Nephron (organoid): ENCODE results near the gene IFT43.

ENCODE experiments used
- H3K27ac Mint-ChIP-seq, 3 experiments: 2 replicates each; pipeline ENCODE4 v1.8.0; 2020; ENCODE audit warnings: mixed read lengths in 3 of 3, mild to moderate bottlenecking in 2 of 3, moderate library complexity in 1 of 3
- H3K27me3 Mint-ChIP-seq: 2 replicates; pipeline ENCODE4 v1.8.0; 2021; ENCODE audit warnings: low read depth, mild to moderate bottlenecking, moderate library complexity, mixed read lengths
- H3K36me3 Mint-ChIP-seq: 2 replicates; pipeline ENCODE4 v1.8.0; 2020; ENCODE audit warnings: low read depth, mixed read lengths
- H3K4me1 Mint-ChIP-seq: 2 replicates; pipeline ENCODE4 v1.8.0; 2020; ENCODE audit warnings: mixed read lengths
- H3K4me3 Mint-ChIP-seq, 3 experiments: 2 replicates each; pipeline ENCODE4 v1.8.0; 2020; ENCODE audit warnings: mild to moderate bottlenecking in 3 of 3, mixed read lengths in 3 of 3, moderate library complexity in 2 of 3
- H3K9me3 Mint-ChIP-seq: 2 replicates; pipeline ENCODE4 v1.8.0; 2020; ENCODE audit warnings: mixed read lengths
- TF ChIP-seq, protein P1 (sequence below), 3 experiments: fragments of 200-600 bp; sonication (generic); IDR thresholded peaks; one replicate each; pipeline ENCODE4 v1.5.0; 2021; ENCODE audit warnings: antibody characterized with exemption in 3 of 3; ENCODE audit not compliant: unreplicated experiment in 3 of 3

Gene IFT43

GRCh38 chr14:75952489-75952888 lies 33.1 kb upstream of the IFT43 start:
- no peak overlapping the region for H3K4me3 Mint-ChIP-seq
- H3K27me3 Mint-ChIP-seq: no peaks in the 10 kb centered on the region
- no peaks in the 10 kb centered on the region for H3K4me1 Mint-ChIP-seq
- TF ChIP-seq, protein P1, sequence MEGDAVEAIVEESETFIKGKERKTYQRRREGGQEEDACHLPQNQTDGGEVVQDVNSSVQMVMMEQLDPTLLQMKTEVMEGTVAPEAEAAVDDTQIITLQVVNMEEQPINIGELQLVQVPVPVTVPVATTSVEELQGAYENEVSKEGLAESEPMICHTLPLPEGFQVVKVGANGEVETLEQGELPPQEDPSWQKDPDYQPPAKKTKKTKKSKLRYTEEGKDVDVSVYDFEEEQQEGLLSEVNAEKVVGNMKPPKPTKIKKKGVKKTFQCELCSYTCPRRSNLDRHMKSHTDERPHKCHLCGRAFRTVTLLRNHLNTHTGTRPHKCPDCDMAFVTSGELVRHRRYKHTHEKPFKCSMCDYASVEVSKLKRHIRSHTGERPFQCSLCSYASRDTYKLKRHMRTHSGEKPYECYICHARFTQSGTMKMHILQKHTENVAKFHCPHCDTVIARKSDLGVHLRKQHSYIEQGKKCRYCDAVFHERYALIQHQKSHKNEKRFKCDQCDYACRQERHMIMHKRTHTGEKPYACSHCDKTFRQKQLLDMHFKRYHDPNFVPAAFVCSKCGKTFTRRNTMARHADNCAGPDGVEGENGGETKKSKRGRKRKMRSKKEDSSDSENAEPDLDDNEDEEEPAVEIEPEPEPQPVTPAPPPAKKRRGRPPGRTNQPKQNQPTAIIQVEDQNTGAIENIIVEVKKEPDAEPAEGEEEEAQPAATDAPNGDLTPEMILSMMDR (IDR thresholded peaks at IDR 0.05; ENCODE audit: unreplicated experiment in 3 of 3): no peak
- no peak overlapping the region for H3K27ac Mint-ChIP-seq
- peaks cover 19% of the 10 kb centered on the region for H3K36me3 Mint-ChIP-seq
- no peaks in the 10 kb centered on the region for H3K9me3 Mint-ChIP-seq

DNA sequence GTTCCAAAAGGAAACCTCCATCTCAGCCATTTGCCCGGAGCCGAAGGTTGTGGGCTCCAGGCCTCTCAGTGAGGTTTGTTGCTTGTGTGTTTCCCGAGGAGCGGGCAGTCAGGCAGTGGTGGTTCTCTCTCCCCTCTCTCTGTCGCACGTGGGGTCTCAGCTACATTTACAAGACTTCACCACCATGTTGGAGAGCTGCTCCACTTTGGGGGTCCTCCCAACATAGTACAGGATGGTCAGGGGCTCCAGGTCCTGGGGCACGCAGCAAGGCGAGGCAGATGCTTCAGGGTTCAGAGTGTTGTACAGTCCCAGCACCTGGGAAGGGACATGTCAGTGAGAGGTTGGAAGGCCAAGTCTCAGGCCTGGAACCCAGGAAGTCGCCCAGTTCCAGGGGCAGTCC lies 26.5 kb upstream of the IFT43 start:
- TF ChIP-seq, protein P1 (IDR thresholded peaks at IDR 0.05; ENCODE audit: unreplicated experiment in 3 of 3): no peak
- peaks cover 55% of the 10 kb centered on the region for H3K36me3 Mint-ChIP-seq
- H3K9me3 Mint-ChIP-seq: no peaks in the 10 kb centered on the region
- no peak overlapping the region for H3K4me3 Mint-ChIP-seq
- no peaks in the 10 kb centered on the region for H3K27me3 Mint-ChIP-seq
- H3K27ac Mint-ChIP-seq: no peak overlapping the region
- no peaks in the 10 kb centered on the region for H3K4me1 Mint-ChIP-seq

GRCh38 chr14:75960231-75960630 lies 25.3 kb upstream of the IFT43 start:
- Mint-ChIP-seq H3K36me3 (peaks cover 55% of the 10 kb centered on the region), H3K27me3 (no peaks in the 10 kb centered on the region), H3K4me3 (no peak overlapping the region), H3K27ac (peak overlapping the region; percentile 8 to 41 (median 18)), H3K4me1 (no peaks in the 10 kb centered on the region), H3K9me3 (no peaks in the 10 kb centered on the region)
- TF ChIP-seq, protein P1 (IDR thresholded peaks at IDR 0.05; ENCODE audit: unreplicated experiment in 3 of 3): no peak

DNA sequence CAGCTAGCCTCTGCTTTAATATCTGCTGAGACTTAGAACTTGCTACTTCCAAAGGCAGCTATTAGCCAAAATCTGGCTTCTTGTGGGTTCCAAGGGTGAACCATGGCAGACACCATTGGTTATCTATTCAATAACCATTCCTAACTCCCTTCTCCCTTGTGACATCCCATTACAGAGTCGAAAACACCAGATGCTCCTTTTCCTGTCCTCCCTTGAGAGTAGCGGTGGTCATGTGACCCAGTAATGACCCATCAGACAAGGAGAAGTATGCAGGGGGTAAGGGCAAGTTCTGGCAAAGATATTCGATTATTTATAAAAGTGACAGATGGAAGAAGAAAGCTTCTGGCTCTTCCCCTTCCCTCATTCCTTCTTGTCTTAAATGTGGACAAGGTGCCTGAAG lies 23.9 kb upstream of the IFT43 start:
- H3K27ac Mint-ChIP-seq: no peak overlapping the region
- H3K27me3 Mint-ChIP-seq: no peaks in the 10 kb centered on the region
- H3K9me3 Mint-ChIP-seq: no peaks in the 10 kb centered on the region
- no peaks in the 10 kb centered on the region for H3K4me1 Mint-ChIP-seq
- H3K4me3 Mint-ChIP-seq: no peak overlapping the region
- TF ChIP-seq, protein P1 (IDR thresholded peaks at IDR 0.05; ENCODE audit: unreplicated experiment in 3 of 3): no peak
- H3K36me3 Mint-ChIP-seq: peaks cover 69% of the 10 kb centered on the region

GRCh38 chr14:75967866-75968265 lies 17.7 kb upstream of the IFT43 start:
- peaks cover 29% of the 10 kb centered on the region for H3K4me1 Mint-ChIP-seq
- H3K36me3 Mint-ChIP-seq: peaks cover 55% of the 10 kb centered on the region

DNA sequence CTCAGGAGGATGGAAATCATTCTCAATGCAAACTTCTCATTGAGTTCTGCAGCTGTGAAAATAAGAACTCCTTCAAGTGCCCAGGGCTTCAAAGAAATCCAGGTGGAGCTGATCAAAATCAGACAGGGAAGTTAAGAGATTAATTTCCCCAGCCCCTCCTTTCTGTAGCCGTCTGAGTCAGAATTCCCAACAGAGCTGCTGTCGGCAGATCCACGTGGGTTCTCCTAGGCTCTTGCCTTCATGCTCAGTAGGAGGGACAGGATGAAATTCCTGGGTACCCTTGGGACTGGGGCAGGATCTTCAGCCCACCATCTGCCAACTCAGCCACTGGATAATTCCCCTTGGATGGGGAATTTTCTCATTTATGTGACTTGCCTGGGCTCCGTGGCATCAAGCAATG lies 17.1 kb upstream of the IFT43 start:
- H3K36me3 Mint-ChIP-seq: peaks cover 52% of the 10 kb centered on the region
- no peaks in the 10 kb centered on the region for H3K9me3 Mint-ChIP-seq
- H3K4me1 Mint-ChIP-seq: peaks cover 35% of the 10 kb centered on the region
- no peaks in the 10 kb centered on the region for H3K27me3 Mint-ChIP-seq
- H3K4me3 Mint-ChIP-seq: no peak overlapping the region
- TF ChIP-seq, protein P1 (IDR thresholded peaks at IDR 0.05; ENCODE audit: unreplicated experiment in 3 of 3): no peak
- no peak overlapping the region for H3K27ac Mint-ChIP-seq

More at GRCh38 chr14:75967866-75968265, 17.7 kb upstream of the IFT43 start:
- Mint-ChIP-seq H3K4me3 (no peak overlapping the region), H3K27ac (no peak overlapping the region), H3K9me3 (no peaks in the 10 kb centered on the region), H3K27me3 (no peaks in the 10 kb centered on the region)
- TF ChIP-seq, protein P1 (IDR thresholded peaks at IDR 0.05; ENCODE audit: unreplicated experiment in 3 of 3): no peak
